ENCODE measurements around the gene PPP2R3B.

Gene PPP2R3B

GRCh38 chrX:369563-370101, 17.1 kb downstream of the PPP2R3B start:
- no peak for DNase-seq

- no peak for DNase-seq
Observed at GRCh38 chrX:368811-369562, 17.7 kb downstream of the PPP2R3B start.

- no peak for DNase-seq
Observed at GRCh38 chrX:367866-368265, 18.8 kb downstream of the PPP2R3B start.

- DNase-seq = no peak
Observed at GRCh38 chrX:367349-367748, 19.4 kb downstream of the PPP2R3B start.

GRCh38 chrX:363621-364375, 22.9 kb downstream of the PPP2R3B start:
- DNase-seq = no peak

GRCh38 chrX:362937-363620, 23.6 kb downstream of the PPP2R3B start:
- DNase-seq = no peak

GRCh38 chrX:362351-362750, 24.4 kb downstream of the PPP2R3B start:
- DNase-seq = no peak

- no peak for DNase-seq
Observed at GRCh38 chrX:361231-362145, 25.2 kb downstream of the PPP2R3B start.

GRCh38 chrX:360496-361150, 26.1 kb downstream of the PPP2R3B start:
- no peak for DNase-seq

GRCh38 chrX:358651-359143, 28.0 kb downstream of the PPP2R3B start:
- DNase-seq = no peak

- DNase-seq = peak; percentile 70
Observed at GRCh38 chrX:357693-358471, 28.8 kb downstream of the PPP2R3B start.

GRCh38 chrX:357035-357692, 29.5 kb downstream of the PPP2R3B start:
- DNase-seq = peak; percentile 95

GRCh38 chrX:356385-357034, 30.2 kb downstream of the PPP2R3B start:
- DNase-seq = no peak

- DNase-seq = no peak
Observed at GRCh38 chrX:355329-356050, 31.2 kb downstream of the PPP2R3B start.

GRCh38 chrX:353566-354535, 32.9 kb downstream of the PPP2R3B start:
- DNase-seq = no peak

GRCh38 chrX:352582-353314, 34.0 kb downstream of the PPP2R3B start:
- DNase-seq = no peak

GRCh38 chrX:352181-352580, 34.5 kb downstream of the PPP2R3B start:
- no peak for DNase-seq

Measured in NCI-H146 (cell line).